ENCODE measurements around the gene XPO5.

DNA sequence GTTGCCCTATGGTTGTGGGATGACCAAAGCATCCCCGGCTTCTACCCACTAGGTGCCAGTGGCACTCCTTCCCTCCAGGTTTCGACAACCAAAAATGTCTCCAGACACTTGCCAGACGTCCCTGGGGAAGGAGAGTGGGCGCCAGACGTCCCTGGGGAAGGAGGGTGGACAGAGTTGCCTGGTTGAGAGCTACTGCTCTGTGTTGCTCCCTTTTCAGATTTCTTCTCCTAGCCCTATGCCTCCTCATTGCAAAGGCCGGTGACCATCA, 78.8 kb downstream of the XPO5 start:
- TF ChIP-seq POLR2A (IDR thresholded peaks at IDR 0.05) (no peak), POLR2AphosphoS5 (IDR thresholded peaks at IDR 0.05) (no peak)
- TF ChIP-seq, protein P1, sequence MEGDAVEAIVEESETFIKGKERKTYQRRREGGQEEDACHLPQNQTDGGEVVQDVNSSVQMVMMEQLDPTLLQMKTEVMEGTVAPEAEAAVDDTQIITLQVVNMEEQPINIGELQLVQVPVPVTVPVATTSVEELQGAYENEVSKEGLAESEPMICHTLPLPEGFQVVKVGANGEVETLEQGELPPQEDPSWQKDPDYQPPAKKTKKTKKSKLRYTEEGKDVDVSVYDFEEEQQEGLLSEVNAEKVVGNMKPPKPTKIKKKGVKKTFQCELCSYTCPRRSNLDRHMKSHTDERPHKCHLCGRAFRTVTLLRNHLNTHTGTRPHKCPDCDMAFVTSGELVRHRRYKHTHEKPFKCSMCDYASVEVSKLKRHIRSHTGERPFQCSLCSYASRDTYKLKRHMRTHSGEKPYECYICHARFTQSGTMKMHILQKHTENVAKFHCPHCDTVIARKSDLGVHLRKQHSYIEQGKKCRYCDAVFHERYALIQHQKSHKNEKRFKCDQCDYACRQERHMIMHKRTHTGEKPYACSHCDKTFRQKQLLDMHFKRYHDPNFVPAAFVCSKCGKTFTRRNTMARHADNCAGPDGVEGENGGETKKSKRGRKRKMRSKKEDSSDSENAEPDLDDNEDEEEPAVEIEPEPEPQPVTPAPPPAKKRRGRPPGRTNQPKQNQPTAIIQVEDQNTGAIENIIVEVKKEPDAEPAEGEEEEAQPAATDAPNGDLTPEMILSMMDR (IDR thresholded peaks at IDR 0.05): no peak

All from sigmoid colon (tissue), 4 donors.